Left lung (tissue), 10 donors: ENCODE measurements around the gene ALPK1. TPM values are rescaled to one million over a fixed set of nuclear protein-coding genes. Genes with fewer than 3 reads are reported as not detected.
"Not testable (repeated sequence)": the region's sequence is repeated elsewhere in the genome, so short reads cannot be mapped to it uniquely, and the experiment has no call there.

ENCODE experiments used
- ATAC-seq: fragments of 200-7000 bp; cut with Tn5 transposase; one replicate; pipeline ENCODE4 v1.9.1; 2020; ENCODE audit warnings: moderate library complexity
- DNase-seq, 4 donors: peaks; one replicate each; pipeline ENCODE4 v3.0.0-alpha.2; 2013 to 2020
- H3K27ac ChIP-seq, 2 donors: fragments of 200-600 bp; sonication (generic) in 1 of 2; one replicate each; pipeline versions ENCODE4 v1.5.0 to v1.8.0; 2020 to 2021
- H3K27me3 ChIP-seq, 2 donors: fragments of 200-600 bp; sonication (generic) in 1 of 2; one replicate each; pipeline versions ENCODE4 v1.5.0 to v1.8.0; 2020 to 2021
- H3K36me3 ChIP-seq, 2 donors: fragments of 200-600 bp; sonication (generic) in 1 of 2; one replicate each; pipeline versions ENCODE4 v1.5.0 to v1.8.0; 2020 to 2021
- H3K4me1 ChIP-seq, 2 donors: fragments of 200-600 bp; one replicate each; pipeline ENCODE4 v1.8.0; 2021
- H3K4me3 ChIP-seq, 2 donors: fragments of 200-600 bp; sonication (generic) in 1 of 2; one replicate each; pipeline versions ENCODE4 v1.5.0 to v1.8.0; 2020 to 2021; ENCODE audit warnings: mild to moderate bottlenecking in 1 of 2
- H3K9me3 ChIP-seq, 2 donors: fragments of 200-600 bp; sonication (generic) in 1 of 2; one replicate each; pipeline versions ENCODE4 v1.5.0 to v1.8.0; 2020 to 2021
- intact Hi-C, 2 donors: fragments of 100-400 bp; cut with DNase I; formaldehyde crosslinking; loops; one replicate each; pipeline versions ENCODE4 v1.11.2 to v1.14.2; 2022
- polyA plus RNA-seq, 6 donors: library from polyadenylated mRNA; unstranded; fragments of 120-200 nt; gene quantifications; one replicate each; pipeline ENCODE4 v1.2.1, GENCODE V29; 2013; ENCODE audit not compliant: insufficient read length in 6 of 6
- total RNA-seq, 2 donors: library from RNA; stranded (reverse); fragmentation: NEBNext Ultra II Directional; extraction: Animal tissue kit (Norgen Biotek cat#: 25700); gene quantifications; one replicate each; pipeline ENCODE4 v1.2.1, GENCODE V29; 2021
- TF ChIP-seq, protein P1 (sequence below), 2 donors: fragments of 200-600 bp; sonication (generic) in 1 of 2; IDR thresholded peaks; one replicate each; pipeline versions ENCODE4 v1.5.0 to v1.8.0; 2021; ENCODE audit warnings: antibody characterized with exemption in 2 of 2
- donor health status: DM: no; HTN: yes; CAD: no.
- donor health status: DM: no; HTN: no; CAD: no.

Gene ALPK1
- total and polyA plus RNA-seq, 8 donors = 16.3 to 38.5 (median 22.1) TPM

DNA sequence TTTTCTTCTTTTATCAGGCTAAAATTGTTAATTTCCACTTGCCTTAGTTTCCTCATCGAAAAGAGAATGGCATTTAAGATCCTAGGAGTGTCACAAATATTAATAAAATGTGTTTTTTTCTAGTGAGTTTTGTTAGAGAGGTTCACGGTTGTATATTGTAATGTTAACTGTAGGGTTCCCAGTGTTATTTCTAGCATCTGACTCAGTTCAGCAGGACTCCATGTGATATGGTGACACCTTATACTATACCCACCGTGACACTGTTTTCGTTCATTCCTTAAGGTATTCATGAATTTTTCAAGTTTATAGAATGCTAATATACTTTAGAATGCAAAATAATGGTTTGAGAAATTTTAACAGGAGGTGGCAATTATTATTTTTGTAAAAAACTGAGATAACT lies 128.7 kb downstream of the ALPK1 start:
- Histone ChIP-seq H3K4me3 (no peak overlapping the region), H3K27me3 (no peaks in the 10 kb centered on the region), H3K27ac (no peak overlapping the region), H3K36me3 (peaks cover 0 to 85% of the 10 kb centered on the region in 2 donors), H3K4me1 (no peaks in the 10 kb centered on the region), H3K9me3 (no peaks in the 10 kb centered on the region)
- DNase-seq (no peak), ATAC-seq (no peak)
- TF ChIP-seq, protein P1, sequence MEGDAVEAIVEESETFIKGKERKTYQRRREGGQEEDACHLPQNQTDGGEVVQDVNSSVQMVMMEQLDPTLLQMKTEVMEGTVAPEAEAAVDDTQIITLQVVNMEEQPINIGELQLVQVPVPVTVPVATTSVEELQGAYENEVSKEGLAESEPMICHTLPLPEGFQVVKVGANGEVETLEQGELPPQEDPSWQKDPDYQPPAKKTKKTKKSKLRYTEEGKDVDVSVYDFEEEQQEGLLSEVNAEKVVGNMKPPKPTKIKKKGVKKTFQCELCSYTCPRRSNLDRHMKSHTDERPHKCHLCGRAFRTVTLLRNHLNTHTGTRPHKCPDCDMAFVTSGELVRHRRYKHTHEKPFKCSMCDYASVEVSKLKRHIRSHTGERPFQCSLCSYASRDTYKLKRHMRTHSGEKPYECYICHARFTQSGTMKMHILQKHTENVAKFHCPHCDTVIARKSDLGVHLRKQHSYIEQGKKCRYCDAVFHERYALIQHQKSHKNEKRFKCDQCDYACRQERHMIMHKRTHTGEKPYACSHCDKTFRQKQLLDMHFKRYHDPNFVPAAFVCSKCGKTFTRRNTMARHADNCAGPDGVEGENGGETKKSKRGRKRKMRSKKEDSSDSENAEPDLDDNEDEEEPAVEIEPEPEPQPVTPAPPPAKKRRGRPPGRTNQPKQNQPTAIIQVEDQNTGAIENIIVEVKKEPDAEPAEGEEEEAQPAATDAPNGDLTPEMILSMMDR (IDR thresholded peaks at IDR 0.05) = no peak
- intact Hi-C loops = no loop called here

DNA sequence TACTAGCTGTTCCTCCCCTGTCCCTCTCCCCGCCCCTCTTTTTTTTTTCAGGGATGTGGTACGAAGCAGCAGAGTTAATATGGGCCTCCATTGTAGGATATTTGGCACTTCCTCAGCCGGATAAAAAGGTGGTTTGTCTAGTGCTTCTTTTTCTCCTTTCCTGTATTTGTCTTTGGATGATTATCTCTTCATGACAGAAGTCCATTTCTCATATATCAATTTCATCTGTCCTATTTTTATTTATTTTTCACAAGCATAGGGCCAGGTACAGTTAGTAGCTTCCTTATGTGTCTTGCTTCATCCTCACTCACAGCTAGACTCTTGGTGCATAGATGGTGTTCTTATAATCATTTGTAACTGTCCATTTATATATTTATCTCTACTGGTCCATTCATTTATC lies 129.2 kb downstream of the ALPK1 start:
- Histone ChIP-seq H3K9me3 (no peaks in the 10 kb centered on the region), H3K4me1 (no peaks in the 10 kb centered on the region), H3K36me3 (peaks cover 0 to 87% of the 10 kb centered on the region in 2 donors), H3K27ac (no peak overlapping the region), H3K4me3 (no peak overlapping the region), H3K27me3 (no peaks in the 10 kb centered on the region)
- TF ChIP-seq, protein P1 (IDR thresholded peaks at IDR 0.05) = no peak
- ATAC-seq = no peak
- no peak for DNase-seq
- intact Hi-C loops = no loop called here

DNA sequence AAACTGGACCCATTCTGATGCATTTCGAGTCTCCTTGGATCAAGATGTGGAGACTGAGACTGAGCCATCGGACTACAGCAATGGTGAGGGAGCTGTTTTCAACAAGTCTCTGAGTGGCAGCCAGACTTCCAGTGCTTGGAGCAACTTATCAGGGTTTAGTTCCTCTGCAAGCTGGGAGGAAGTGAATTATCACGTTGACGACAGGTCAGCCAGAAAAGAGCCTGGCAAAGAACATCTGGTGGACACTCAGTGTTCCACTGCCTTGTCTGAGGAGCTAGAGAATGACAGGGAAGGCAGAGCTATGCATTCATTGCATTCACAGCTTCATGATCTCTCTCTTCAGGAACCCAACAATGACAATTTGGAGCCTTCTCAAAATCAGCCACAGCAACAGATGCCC lies 134.0 kb downstream of the ALPK1 start:
- intact Hi-C loops = no loop called here
- DNase-seq (no peak), ATAC-seq (no peak)
- Histone ChIP-seq H3K4me1 (no peaks in the 10 kb centered on the region), H3K27ac (no peak overlapping the region), H3K9me3 (no peaks in the 10 kb centered on the region), H3K27me3 (no peaks in the 10 kb centered on the region), H3K4me3 (no peak overlapping the region), H3K36me3 (peaks cover 0 to 82% of the 10 kb centered on the region in 2 donors)
- TF ChIP-seq, protein P1 (IDR thresholded peaks at IDR 0.05) = no peak

DNA sequence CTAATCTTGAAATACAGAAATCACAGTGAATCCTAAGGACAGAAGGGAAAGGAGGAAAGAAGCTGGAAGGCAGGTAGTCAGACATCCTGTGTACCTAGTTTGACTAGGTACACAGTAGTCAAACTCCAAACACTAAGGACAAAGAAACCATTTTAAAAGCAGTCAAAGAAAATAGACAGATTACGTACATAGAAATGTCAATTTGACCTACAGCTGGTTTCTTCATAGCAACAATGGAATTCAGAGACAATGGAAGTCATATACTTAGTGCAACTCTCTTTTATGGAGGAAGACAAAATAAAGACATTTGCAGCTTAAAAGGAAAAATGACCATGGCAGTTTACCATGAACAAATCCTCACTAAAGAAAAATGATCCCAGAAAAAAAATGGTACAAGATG lies 139.8 kb downstream of the ALPK1 start:
- TF ChIP-seq, protein P1 (IDR thresholded peaks at IDR 0.05) = no peak
- DNase-seq (no peak), ATAC-seq (no peak)
- Histone ChIP-seq H3K36me3 (peaks cover 0 to 78% of the 10 kb centered on the region in 2 donors), H3K4me3 (no peak overlapping the region), H3K9me3 (no peaks in the 10 kb centered on the region), H3K27me3 (no peaks in the 10 kb centered on the region), H3K27ac (no peak overlapping the region), H3K4me1 (no peaks in the 10 kb centered on the region)
- intact Hi-C loops = no loop called here

DNA sequence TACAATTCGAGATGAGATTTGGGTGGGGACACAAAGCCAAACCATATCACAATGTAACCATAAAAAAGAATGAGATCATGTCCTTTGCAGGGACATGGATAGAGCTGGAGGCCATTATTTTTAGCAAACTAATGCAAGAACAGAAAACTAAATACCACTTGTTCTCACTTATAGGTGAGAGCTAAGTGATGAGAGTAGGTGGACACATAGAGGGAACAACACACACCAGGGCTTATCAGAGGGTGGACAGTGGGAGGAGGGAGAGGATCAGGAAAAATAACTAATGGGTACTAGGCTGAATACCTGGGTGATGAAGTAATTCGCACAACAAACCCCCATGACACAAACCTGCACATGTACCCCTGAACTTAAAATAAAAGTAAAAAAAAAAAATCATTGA lies 145.1 kb downstream of the ALPK1 start:
- H3K27ac ChIP-seq, intact Hi-C loops, H3K4me3 ChIP-seq, H3K4me1 ChIP-seq, H3K27me3 ChIP-seq, DNase-seq, ATAC-seq: not testable (repeated sequence)
- peaks cover 0 to 77% of the 10 kb centered on the region in 2 donors for H3K36me3 ChIP-seq
- peaks cover 0 to 19% of the 10 kb centered on the region in 2 donors for H3K9me3 ChIP-seq
